Endothelial cell of hepatic sinusoid (primary cell): ENCODE measurements around the gene TESK2.
"Not testable (repeated sequence)": the region's sequence is repeated elsewhere in the genome, so short reads cannot be mapped to it uniquely, and the experiment has no call there.

ENCODE experiments used
- in situ Hi-C: cut with HindIII; loops from 2 replicates; pipeline ENCODE4 v1.10.0; 2017; ENCODE audit warnings: low sequenced_read_pairs

TESK2 gene

DNA sequence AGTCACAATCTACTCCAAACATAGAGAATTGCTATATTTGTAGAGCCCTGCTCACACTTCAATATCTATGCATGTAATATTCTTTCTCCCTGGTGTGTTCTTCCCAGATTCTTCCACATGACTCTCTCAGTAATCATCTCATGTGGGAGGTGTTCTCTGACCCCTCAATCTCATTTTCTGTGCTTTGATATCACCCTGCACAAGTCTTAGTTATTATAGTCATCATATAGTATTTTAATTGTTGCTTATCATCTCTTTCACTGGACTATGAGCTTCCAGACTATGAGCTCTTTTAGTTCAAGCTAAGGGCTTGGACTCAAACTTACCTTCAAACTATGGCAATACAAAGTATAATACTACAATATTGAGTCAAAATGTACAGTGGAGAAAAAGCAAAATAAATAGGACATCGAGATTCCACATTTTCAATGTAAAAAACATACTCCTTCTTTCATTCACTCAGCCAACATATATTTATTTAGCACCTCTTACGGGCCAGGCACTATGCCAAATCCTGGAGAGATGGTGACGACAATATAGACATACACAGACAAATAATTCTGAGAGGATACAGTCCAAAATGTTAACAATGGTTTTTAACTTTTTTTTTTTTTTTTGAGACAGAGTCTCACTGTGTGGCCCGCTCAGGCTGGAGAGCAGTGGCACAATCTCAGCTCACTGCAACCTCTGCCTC is 12.7 kb downstream of the TESK2 start:
- in situ Hi-C loops = no loop called here

DNA sequence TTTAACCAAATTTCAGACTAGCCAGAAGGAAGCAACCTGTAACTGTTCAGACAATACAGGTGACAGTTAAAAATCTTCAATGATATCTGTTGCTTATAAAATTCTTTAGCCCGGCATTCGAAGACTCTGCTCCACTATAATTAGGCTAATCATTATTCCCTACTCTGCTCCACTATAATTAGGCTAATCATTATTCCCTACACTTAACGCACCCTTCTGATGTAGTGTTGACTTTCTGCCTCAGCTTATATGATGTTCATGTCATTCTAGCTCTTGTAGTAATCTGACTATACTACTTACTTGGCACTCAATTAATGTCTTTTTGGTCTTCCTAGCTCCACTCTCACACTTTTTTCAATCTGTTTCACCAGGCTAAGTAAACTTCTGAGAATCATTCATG is 13.3 kb downstream of the TESK2 start:
- in situ Hi-C loops = no loop called here

DNA sequence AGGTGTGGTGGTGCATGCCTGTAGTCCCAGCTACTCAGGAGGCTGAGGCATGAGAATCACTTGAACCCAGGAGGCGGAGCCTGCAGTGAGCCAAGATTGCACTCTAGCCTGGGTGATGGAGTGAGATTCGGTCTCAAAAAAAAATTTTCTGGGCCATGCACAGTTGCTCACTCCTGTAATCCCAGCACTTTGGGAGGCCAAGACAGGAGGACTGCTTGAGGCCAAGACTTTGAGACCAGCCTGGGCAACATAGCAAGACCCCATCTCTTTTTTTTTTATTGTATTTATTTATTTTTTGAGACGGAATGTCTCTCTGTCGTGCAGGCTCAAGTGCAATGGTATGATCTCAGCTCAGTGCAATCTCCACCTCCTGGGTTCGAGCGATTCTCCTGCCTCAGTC is 16.8 kb downstream of the TESK2 start:
- in situ Hi-C loops = not testable (repeated sequence)

DNA sequence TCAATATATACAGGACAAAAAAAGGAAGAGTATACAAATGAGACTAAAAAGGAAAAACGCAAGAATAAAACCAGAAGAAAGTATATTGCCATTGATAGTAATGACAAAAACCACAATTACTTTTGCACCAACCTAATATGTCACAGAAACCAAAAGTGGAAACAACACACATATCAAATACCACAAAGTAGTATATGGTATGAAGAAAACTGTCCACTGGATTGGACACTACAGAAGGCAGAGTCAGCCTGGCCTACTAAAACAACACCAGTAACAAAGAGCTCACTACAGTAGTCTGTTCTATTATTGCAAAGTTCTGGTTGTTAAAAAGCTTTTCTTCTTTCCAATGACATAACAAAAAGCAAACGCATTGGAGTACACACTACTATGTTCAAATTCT is 17.7 kb downstream of the TESK2 start:
- in situ Hi-C loops = no loop called here

DNA sequence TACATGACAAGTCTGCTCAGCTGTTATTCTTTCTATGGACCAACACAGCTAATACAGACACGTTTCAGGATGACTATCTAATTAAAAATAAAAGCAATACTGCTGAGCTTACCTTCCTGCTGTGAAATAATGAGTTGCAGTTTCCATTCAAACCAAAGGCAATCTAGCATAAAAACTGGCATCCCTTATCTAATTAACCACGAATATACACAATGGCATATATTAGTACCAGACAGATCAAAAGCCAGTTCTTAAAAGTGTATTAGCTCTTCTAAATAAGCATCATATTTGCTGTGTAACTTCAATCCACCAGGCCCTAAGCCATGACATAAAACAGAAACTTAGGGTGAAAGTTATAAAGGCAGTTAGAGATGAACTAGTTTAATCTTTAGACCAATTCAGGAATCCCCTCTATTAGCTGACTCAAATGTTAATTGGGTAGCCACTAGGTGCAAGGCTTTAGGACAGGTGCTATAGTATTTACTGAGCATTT is 20.6 kb downstream of the TESK2 start:
- in situ Hi-C loops = no loop called here

DNA sequence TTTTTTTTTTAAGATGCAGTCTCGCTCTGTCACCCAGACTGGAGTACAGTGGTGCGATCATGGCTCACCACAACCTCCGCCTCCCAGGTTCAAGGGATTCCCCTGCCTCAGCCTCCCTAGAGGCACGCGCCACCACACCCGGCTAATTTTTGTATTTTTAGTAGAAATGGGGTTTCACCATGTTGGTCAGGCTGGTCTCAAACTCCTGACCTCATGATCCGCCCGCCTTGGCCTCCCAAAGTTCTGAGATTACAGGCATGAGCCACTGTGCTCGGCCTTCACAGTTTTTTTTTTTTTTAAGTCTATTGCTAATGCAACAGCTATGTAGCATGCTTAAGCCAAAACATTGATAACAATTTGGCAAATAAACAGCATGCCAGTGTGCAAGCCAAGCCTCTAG is 23.6 kb downstream of the TESK2 start:
- in situ Hi-C loops = not testable (repeated sequence)

DNA sequence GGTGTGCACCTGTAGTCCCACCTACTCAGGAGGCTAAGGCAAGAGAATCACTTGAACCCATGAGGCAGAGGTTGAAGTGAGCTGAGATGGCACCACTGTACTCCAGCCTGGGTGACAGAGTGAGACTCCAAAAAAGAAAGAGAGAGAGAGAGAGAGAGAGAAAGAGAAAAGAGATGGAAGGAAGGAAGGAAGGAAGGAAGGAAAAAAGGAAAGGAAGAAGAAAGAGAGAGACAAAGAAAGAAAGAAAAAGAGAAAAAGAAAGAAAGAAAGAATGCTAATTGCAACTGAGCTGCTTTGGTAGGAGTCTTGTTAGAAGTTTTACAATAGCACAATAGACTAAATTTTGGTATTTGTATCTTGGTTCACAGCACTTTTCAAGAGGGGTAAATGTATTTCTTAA is 25.7 kb downstream of the TESK2 start:
- in situ Hi-C loops = no loop called here

DNA sequence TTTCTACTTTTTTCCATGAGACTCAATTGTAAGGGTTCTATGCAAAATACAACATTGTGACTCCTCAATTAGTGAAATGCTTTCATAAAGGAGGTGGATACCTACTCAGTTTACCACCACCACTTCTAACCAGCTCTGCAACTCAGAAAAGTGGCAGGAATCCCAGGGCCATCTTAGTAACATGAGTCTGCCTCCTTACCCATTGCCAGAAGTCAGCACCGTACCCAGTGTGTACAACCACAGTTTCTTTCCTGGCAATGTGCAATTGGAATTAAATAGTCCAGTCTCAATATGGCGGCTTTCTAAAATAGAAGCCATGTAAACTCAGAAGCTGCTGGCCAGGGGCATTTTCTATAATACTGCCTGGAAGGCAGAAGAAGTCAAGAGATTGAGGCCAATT is 32.1 kb downstream of the TESK2 start:
- in situ Hi-C loops = no loop called here

DNA sequence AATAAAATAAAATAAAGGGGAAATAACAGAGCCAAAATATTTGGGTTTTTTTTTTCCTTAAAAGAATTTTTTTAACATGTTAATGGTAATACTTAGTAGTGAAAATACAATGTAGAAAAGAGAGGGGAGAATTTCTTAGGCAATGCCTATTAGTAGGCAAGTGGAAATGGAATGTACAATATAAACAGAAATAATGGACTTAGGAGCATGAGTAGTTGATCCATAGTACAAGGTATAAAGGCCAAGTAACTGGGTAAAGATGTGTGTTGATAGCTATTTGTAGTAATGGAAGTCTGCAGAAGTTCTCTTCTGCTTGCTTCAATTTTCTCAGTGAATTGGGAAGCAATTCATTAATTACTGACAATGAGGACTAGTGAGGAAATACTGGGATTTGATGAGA is 34.4 kb downstream of the TESK2 start:
- in situ Hi-C loops = no loop called here

DNA sequence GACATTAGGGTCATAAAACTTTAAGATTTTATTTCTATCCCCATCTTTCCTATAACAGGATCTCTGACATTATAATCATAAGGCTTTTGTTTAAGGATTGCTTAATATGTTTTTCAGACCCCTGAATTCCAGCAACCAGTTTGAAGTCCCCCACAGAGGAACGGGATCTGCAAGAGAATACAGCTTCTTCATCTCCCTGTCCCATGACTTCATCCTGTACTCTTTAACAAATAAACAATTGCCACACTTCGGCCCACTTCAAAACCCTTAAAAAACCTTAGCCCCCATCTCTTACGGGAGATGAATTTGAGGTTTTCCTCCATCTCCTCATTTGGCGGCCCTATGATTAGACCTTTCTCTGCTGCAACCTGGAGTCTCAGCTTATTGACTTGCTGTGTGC is 35.8 kb downstream of the TESK2 start:
- in situ Hi-C loops = no loop called here

DNA sequence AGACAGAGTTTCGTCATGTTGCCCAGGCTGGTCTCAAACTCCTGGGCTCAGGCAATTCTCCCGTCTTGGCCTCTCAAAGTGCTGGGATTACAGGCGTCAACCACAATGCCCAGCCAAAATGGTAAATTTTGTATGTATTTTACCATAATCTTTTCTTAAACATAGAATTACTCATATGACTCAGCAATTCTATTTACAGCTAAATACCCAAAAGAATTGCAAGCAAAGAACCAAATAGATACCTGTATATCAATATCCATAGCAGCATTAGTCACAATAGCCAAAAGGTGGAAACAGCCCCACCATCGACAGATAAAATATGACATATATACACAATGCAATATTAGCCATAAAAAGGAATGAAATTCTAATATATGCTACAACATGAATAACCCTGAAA is 36.5 kb downstream of the TESK2 start:
- in situ Hi-C loops = no loop called here

DNA sequence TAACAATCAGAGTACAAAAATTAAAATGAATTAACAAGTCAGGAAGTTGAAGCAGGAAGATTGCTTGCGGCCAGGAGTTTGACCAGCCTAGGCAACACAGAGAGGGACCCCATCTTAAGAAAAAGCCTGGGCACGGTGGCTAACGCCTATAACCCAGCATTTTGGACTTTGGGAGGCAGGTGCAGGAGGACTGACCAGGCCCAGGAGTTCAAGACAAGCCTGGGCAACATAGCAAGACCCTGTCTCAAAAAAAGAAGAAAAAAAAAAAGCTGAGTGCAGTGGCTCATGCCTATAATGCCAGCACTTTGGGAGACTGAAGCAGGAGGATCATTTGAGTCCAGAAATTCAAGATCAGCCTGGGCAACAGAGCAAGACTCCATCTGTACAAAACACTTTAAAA is 38.5 kb downstream of the TESK2 start:
- in situ Hi-C loops = no loop called here

DNA sequence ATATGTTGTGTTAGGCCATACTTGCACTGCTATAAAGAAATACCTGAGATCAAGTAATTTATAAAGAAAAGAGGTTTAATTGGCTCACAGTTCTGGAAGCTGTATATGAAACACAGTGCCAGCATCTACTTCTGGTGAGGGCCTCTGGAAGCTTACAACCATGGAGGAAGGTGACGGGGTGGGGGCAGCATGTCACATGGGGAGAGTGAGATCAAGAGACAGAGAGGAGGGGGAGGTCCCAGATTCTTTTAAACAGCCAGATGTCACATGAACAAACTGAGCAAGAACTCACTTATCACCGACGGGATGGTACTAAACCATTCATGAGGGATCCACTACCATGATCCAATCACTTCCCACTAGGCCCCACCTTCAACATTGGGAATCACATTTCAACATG is 42.6 kb downstream of the TESK2 start:
- in situ Hi-C loops = loop anchor here (5.0 kb wide), 1 partner anchor 86 kb away; no protein-coding TSS in a partner anchor

DNA sequence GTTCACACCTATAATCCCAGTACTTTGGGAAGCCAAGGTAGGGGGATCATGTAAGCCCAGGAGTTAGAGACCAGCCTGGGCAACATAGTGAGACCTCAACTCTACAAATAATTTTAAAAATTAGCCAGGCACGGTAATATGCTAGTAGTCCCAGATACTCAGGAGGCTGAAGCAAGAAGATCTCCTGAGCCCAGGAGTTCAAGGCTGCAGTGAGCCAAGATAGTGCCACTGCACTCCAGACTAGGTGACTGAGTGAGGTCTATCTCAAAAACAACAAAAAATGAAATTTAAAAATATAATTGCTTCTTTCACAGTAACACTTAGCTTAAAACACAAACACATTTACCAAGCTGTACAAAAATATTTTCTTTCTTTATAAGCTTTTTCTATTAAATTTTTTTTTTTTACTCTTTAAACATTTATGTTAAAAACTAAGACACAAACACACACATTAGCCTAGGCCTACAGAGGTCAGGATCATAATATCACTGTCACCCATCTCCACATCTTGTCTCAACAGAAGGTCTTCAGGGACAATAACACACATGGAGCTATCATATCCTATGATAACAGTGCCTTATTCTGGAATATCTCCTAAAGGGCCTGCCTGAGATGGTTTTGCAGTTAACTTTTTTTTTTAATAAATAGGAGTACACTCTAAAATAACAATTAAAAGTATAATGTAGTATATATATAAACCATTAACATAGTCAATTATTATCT is 43.9 kb downstream of the TESK2 start:
- in situ Hi-C loops = loop anchor here (5.0 kb wide), 1 partner anchor 85 kb away; no protein-coding TSS in a partner anchor

DNA sequence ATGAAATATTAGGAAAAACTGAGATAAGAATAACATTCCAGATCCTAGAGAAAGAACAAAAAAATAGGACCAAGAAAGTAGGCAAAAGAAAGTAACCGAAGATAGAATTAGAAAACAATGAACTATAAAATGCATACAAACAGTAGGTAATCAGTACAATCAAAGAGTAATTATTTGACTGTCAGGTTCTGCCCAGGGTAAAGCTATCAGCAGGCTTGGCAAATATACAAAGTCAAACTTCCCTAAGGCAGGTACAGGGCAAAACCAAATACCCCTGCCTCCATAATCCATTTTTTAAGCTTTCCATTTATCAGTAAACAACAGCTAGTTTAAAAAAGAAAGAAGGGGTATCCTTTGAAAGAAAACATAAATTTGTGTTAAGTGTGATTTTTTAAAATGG is 44.4 kb downstream of the TESK2 start:
- in situ Hi-C loops = loop anchor here (5.0 kb wide), 1 partner anchor 84 kb away; no protein-coding TSS in a partner anchor

DNA sequence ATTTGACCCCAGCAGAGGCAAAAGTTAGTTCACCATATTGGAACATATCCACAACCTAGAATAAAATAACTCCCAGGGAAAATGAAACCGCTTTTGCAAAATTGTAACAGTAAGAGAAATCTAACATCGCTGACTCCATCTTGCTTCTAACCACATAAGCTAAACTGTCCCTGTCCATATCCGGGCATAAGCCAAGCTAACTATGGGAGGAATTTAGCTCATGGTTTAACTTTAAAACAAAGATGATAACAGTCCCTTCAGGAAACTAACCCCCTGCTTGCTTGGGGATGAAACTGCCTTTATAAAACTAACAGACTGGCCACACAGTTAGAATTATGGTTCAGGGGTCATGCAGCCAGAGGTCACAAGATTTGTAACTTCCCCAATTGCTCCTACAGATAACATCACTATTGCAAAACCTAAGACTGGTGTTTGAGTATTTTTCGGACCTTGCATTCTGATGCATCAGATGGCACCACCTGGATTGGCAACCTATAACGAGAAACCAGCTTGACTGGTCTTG is 46.3 kb downstream of the TESK2 start:
- in situ Hi-C loops = loop anchor here (5.0 kb wide), 1 partner anchor 82 kb away; no protein-coding TSS in a partner anchor

DNA sequence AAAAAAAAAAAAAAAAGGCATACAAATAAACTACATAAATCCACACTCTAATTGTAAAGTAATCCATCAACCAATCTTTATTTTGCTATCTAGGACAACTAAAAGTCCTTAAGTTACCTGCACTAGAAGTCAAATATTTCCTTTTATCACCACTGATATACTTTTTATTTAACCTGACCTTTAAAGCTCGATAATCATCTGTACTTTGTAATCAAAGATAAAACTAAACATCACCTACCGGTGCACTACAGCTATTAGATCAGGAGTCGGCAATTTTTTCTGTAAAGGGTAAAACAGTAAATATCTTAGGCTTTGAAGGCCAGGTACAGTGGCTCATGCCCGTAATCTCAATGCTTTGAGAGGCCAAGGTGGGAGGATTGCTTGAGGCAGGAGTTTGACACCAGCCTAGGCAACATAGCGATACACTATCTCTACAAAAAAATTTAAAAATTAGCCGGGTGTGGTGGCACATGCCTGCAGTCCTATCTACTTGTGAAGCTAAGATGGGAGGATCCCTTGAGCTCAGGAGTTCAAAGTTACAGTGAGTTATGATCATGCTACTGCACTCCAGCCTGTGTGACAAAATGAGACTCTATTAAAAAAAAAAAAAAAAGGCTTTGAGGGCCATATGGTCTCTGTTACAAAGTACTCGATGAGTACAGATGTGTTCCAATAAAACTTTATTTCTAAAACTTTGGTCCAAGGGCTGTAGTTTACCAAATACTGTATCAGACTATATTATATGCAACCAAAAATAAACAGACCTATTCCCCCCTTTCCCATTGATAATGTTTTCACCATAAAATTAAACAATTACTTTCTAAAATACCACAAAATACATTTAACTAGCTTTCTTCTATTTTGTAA is 47.1 kb downstream of the TESK2 start:
- in situ Hi-C loops = no loop called here

DNA sequence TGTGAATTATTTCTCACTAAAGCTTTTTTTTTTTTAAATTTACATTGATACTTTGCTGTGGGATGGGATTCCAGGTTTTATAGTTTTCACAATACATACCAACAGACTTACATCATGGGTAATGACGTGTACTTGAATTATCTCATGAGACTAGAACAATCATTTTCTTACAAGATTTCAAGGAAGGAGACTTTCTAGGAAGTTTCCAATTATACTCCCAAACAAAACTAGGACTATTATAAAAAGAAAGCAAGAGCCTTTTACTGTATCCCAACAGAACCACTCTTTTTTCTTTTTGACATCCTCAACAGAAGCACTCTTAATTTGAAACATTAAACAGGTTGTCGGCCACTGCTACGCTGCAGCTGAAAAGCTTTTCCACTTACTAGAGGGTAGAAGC is 48.7 kb downstream of the TESK2 start:
- in situ Hi-C loops = no loop called here

DNA sequence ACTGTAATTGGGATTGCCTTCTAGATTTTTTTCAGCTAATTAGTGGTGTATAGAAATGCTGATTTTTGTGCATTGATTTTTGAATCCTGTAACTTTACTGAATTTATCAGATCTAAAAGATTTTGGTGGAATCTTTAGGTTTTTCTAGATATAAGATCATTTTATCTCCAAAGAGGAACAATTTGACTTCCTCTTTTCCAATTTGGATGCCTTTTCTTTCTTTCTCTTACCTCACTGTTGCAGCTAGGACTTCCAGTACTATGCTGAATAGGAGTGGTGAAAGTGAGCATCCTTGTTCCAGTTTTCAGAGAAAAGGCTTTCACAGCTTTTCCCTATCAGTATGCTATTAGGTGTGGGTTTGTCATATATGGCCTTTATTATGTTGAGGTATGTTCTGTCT is 53.6 kb downstream of the TESK2 start:
- in situ Hi-C loops = no loop called here

DNA sequence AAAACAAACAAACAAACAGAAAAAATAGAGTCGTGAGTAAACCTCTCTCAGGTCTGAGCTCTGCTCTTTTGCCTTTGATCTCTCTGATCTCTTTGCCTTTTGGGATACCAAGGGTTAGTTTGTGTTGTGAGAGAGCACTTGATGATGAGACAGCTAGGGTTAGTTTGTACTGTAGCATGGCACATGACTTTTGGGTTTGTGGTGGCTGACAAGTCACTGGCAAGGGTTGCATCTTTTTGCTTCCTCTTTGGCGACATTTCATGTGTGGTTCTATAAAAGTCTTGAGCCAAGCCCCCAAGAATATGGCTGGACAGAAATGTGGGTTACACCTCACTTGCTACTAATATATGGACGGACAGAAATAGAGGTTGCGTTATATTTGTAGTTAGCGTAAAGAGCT is 60.5 kb downstream of the TESK2 start:
- in situ Hi-C loops = no loop called here

DNA sequence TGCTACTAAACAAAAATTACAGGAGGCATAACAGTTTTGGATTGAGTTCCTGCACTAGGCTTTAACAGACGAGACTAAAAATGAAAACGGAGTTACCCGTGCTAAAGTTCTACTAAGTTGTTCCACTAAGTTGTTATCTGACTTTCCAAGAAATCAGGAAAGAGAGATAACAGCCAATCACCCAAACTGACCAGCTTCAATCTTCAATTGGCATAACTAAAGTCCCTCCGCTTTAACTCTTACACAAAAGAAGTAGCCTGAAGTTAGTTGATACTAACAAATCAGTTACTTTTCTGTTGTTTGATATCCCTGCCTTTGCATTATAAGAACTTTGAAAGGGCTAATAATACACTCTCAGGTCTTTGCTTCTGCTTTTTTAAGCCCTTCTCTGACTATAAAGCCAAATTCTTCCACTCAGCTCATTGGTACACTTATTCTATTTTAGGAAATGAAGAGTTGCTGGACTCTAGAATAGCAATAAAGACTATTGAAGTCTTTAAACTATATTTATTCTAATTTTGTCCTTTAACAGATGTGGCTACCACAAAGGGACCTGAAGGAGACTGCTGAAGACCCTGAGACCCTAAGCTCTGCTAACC is 61.3 kb downstream of the TESK2 start:
- in situ Hi-C loops = no loop called here
